ENCODE measurements around the gene VPS13D.
"Not testable (repeated sequence)": the region's sequence is repeated elsewhere in the genome, so short reads cannot be mapped to it uniquely, and the experiment has no call there.

The VPS13D gene

DNA sequence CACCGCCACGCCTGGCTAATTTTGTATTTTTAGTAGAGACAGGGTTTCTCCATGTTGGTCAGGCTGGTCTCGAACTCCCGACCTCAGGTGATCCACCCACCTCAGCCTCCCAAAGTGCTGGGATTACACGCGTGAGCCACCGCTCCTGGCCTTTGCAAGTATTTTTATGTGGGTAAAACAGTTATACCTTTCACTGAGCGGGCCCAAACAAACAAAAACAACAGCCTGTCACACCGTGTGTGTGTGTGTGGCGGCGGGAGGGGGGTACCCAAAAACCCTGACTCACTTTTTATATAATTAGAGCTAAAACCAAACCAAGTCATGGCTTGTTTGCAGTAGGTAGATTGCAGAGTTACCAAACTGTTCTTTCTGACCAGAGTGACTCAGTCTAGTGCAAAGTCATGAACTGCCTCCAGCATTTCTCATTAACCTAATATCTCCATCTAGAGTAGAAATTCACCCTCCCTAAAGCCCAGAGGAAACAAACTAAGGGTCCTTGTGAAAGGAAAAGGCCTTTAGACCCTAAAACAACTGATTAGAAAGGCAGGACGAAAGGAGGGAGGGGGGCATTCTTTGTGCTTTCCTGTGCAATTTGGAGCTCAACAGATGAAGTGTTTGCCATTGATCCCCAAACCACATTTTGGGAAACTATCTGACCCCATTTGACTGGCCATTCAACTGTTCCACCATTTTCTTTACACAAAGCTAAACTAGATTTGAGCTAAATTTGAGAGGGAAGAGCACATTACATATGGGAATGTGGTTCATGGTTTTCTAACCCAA is 207.2 kb downstream of the VPS13D start:
- DNase-seq = no peak

DNA sequence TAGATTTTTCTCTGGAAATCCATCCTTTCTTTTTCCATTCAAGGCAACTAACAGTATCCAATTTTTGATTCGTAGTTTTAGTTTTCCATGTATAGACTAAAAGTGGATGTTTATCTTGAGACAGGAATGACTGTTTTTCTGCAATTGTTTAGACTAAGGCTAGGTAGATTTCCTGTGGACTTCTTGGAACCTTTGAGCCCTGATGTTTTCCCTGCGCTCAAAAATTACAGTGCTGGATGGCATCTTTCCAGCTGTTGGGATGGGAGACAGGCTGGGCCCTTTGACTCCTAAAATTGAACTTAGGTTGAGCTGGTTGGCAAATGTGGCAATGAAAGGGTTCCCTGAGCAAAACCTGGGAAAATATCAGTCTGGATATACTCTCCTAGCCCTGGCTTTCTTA is 207.8 kb downstream of the VPS13D start:
- DNase-seq = no peak

DNA sequence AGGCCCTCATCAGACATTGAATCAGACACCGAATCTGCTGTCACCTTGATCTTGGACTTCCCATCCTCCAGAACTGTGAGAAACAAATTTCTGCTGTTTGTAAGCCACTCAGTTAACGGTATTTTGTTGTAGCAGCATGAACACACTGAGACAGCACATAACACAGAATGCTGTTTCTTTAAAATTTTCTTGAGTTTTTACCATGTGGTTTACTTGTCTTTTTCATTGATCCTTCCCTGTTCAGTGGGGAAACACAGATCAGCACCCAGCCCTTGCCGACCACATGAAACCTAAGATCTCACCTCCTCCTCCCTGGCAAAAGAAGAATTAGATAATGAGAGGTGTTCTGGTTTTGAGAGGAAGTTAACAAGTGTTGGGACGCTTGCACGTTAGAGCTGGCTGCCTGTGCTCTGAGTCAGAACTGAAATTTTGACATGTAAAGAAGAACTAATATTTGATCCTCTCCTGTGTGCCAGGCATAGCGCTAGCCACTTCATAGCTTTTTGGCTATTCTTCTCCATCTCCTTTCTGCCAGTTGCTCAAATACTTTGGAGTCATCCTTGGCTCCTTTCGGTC is 208.6 kb downstream of the VPS13D start:
- DNase-seq = no peak

DNA sequence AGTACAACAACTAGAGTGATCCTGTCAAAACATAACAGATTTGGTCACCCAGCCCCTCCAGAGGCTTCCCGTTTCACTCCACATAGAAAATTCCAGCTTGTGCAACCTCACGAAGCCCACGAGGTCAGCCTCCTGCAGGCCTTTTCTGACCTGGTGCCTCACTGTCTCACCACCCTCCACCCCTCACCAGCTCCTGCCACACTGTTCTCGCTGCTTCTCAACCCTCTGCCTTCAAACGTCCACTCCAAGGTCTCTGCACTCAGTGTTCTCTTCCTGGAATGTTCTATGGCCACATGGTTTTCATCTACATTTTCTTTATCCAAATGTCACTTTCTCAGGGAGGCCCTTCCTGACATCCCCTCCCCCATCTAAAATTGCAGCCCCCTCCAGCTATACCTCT is 209.2 kb downstream of the VPS13D start:
- DNase-seq = no peak

DNA sequence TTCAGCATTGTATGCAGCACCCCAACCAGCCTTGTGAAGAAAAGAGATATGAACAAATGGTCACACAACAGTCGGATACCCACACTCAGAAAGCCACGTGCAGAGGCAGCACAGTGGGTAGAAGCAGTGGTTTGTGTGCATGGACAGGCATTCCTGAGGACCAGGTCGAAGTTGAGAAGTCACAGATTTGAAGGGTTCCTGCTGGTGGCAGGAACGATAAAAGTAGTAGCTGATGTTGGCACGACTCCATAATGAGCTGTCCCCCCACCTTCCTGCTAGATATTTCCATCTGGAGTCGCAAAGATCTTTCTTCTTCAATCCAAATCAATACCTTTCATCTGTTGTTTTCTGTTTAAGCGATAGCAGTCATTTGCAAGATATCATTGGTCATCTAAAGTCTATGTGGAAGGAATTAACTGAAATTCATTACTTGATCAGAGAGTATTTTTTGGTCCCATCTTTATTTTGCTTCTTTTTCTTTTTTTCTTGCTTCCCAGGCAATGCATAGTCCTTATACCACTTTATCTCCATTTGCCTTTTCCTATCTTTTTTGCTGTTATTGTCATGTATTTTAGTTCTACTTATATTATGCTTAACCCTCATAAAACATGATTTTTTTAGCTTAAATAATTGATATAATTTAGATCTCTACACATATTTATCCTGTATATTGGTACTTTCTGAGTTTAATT is 211.7 kb downstream of the VPS13D start:
- no peak for DNase-seq

DNA sequence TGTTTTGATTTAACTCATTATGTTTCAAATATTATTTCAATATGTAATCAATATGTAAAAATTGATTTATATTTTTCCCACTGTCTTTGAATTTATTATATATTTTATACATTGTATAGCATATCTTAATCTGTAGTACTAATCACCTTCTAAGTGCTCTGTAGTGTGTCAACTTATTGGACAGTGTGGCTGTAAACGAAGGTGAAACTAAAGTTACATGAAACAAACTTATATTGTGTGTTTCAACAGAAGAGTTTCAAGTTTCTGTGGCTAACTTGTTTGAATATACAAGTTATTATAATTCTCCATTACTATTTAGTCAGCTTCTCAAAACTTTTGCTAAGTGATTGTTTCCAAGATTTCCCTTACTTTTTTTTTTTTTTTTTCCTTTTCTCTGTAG is 212.4 kb downstream of the VPS13D start:
- no peak for DNase-seq

DNA sequence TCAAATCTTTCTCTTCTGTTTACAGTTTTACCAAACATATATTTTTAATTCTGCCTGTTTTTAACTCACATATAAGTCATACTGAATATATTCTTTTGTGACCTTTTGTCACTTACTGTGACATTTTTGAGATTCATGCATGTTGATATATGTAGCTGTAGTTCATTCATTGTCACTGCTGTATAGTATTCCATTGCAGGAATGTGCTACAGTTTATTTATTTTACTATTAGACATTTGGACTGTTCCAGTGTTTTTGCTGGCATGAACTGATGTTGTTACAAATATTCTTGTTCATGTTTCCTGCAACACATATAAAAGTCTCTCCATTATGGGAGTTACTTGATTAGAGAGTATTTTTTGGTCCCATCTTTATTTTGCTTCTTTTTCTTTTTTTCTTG is 213.3 kb downstream of the VPS13D start:
- DNase-seq = no peak

DNA sequence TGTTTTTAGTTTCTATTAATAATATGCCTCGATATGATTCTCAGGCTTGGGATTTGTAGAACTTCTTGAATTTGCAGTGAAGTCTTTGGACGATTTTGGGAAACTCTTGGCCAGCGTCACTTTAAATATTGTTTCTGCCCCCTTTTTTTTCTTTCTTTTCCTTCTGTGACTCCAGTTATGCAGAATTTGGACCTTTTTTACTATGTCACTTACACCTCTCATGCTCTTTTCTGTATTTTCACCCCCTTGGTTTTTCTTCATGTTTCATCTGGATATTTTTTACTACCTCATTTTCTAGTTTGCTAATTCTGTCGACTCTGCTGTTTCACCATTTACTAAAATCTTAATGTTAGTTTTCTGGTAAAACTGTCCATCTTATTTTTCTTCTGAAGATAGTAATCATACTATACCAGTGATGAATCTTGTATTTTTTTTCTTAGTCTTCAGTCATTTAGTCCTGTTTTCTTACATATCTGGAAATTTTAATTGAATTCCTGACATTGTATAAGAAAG is 214.6 kb downstream of the VPS13D start:
- no peak for DNase-seq

DNA sequence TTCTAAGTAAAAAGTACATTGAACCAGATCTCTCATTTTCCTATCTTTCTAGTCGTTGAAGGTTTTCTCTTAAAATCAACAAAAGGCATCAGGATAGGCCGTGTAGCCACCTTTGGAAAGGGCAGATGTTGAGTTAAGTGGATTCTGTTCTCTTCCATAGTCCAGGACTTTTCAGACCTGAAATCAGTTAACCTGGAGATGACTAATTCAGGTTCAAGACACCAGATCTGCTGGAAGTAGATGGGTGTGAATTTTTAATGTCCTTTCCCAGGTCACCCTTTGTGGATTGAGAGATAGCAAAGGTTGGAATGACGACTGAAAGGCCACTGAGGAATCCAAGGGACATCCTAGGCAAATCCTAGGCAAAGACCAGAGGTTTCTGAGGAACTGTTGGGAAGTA is 215.4 kb downstream of the VPS13D start:
- DNase-seq = no peak

DNA sequence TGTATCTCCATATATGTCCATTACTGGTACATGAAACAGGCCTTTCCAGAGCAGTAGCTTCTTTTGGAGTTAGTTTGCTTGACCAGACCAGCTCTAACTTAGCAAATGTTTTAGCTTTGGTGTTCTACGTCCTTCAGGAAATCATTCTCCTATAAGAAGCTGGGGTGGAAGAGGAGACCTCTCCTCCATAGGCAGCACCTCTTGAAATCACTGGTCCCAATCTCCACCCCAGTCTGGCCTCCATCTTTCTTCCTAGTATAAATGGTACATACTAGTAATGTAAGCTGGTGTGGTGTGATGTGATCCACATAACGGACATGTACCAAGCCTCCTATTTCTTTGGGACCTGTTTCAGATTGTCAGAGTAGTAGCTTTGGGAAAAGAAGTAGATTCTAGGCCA is 216.8 kb downstream of the VPS13D start:
- DNase-seq = no peak

DNA sequence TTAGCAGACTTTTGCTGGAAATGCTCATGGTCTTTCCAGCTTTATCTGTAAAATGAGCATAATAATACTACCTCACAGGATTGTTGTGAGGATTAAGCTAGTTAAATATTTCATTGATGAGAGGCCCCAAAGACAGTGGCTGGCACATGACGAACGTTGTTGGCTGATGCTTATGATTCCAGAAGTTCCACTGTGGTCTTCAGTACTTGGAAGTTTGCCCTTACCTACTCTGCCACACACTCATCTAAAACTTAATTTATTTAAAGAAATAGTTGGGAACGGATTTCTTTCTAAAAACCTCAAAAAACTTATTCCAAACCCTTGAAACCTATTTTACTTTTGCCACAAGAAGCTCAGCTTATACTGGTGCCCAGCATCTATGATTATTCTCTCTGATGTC is 217.5 kb downstream of the VPS13D start:
- no peak for DNase-seq

DNA sequence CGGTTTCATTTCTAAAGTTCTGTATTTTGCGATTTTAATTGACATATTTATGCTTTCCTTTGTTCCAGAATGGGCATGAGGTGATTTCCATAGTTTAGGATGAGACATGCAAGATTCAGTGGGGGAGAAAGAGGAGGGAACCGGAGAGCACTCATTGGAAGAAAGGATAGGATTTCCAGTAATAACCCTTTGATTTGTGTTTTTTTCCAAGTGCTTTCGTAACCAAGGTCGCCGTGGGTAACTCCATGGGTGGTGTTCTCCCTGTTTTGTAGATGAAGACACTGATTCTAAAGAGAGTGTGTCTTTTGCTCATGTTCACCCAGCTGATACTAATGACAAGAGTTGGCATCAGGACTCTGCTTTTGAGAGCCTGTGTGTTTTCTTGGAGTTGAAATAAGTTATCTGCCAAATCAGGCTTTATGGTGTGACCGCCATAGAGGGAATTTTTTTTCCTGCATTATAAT is 218.1 kb downstream of the VPS13D start:
- DNase-seq = no peak

DNA sequence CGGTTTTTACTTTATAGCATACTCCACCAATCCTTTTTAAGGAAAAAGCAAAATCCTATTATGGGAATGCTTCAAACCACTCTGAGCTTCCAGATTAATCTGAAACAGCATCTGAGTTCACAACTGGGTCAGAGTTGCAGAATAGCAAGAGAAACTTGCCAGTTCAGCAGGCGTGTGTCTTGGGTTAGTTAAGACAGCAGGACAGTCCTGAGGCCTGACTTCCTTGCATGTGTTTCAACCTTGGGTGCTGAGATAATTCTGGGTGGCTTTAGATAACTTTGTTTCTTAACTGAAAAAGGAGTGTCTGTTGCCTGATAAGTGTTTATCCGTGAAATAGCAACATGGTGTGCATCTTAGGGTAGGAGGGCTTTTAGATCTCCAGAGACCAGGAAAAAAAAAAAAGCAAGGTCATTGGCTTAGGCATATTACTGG is 218.9 kb downstream of the VPS13D start:
- DNase-seq = no peak

DNA sequence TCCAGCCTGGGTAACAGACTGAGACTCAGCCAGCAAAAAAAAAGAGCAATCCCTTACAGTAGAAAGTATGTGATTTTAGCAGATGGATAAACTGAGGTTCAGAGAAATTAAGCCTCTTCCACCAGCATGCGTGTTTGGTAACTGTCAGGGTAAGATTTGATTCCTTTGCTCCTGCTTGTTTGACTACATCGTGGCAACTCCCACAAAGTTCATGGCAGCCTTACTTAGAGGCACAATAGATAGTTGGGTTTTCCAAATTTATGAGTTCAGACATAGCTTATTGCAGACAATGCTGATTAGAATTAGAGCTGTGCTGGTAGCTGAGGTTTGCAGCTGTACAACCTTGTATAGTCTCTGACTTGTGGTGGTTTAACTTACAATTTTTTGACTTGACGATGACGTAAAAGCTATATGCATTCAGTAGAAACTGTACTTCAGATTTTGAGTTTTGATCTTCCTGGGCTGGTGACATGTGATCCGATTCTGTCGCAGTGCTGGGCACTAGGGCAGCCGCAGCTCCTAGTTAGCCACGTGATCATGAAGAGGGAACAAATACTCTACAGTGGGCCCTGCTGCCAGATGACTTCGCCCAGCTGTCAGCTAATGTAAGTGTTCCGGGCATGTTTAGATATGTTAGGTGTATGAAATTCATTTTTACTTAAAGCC is 220.4 kb downstream of the VPS13D start:
- no peak for DNase-seq

DNA sequence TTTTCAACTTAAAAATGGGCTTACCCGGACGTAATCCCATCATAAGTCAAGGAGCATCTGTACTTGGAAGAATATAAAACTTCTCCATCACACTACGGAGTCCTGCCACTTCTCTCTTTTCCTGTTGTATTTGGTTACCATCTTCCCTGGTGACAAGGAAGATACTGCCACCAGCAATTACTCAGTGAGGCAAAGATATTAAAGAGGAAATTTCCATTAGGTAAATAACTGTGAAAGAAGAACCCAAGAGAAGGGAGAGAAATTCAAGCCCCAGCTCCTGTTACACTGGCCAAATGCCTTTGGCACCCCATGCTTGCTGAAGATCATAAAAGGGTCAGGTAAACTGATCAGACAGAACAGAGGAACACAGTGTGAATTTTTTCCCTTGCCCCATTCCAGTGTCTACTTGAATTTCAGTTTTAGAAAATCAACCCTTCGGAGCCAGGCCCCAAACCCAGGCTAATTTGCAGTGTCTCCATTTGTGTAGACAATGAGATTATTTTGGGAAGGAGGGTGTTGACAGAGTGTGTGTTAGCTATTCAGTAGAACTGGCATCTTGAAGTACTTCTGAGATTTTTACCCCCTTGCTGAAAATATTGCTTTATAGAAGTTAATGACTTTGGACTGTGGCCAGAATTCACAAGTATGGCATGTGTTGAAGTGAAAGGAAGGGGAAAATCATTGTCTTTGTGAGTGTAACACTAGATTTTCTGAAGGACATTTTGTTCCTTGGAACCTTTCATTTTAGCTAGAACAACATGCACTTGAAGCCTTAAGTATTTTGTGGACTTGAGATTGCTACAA is 221.1 kb downstream of the VPS13D start:
- no peak for DNase-seq

DNA sequence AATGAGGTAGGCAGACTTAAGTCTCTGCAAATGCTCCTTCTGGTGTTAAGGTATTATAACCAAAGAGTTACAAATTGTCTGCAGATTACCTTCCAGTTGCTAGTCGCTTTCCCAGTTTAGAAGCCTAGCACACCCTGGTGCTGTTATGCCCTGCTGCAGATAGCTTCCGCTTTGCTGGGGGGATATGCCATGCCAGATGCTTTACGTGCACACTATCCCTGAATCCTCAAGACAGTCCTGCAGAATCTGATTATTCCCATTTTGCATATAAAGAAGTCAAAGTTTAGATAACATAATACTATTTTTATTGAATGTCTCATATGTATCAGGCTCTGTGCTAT is 221.7 kb downstream of the VPS13D start:
- DNase-seq = no peak

DNA sequence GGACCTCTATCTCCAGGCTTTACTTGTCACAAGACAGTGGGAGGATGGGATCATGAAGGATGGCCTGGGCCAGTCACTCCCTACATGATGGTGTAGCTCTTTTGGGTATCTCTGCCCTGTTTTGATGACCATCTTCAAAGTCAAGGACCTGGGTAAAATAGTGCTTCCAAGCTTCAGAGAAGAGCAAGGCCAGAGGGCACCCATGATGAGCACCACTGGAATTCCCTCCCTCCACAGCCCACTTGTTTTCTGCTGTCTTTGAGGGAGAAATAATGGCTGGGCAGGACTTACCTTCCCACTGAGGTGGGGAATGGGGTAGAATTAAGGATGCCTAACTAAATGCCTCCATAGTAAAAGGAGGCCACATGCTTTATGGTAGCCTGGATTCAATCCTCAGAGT is 222.4 kb downstream of the VPS13D start:
- no peak for DNase-seq

DNA sequence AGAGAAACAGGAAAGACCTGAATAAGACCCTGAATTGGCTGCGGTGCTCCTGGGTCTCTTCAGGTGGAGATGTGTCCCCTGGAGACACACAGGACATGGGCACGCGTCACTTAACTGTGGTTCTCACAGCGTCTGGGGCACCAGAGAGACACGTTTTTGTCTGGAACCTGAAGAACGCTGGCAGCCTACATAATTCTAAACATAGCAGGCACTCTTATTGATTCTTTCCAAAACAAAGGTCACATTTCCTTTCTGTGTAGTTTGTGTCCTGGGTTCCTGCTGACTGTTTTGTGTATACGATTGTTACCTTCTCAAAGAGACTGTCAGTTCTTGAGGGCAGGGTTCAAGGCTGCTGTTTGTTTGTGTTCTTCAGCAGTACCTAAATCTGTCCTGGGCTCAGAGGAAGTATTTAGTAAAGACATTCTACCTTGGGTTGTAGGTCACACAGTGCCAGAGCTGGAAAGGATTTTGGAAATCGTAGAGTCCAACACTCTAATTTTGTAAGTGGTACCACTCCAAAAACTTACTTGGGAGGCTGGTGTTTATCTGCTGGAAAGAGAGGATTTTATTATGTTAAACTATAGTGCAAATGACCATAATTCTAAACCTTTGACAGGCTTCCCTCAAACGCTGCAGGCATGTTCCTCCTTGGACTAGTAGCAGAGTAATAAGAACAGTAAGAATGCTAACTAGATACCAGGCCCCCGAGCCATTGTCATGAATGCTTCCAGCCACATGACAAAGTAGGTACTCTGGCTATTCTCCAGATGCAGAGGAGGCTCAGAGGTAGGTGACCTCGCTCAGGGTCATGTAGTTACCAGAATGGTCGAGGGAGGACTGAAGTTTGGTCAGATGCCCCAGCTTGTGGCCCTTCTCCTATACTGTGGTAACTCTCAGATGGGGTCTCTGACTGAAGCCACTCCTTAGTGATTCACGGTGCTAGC is 223.8 kb downstream of the VPS13D start:
- DNase-seq = no peak

DNA sequence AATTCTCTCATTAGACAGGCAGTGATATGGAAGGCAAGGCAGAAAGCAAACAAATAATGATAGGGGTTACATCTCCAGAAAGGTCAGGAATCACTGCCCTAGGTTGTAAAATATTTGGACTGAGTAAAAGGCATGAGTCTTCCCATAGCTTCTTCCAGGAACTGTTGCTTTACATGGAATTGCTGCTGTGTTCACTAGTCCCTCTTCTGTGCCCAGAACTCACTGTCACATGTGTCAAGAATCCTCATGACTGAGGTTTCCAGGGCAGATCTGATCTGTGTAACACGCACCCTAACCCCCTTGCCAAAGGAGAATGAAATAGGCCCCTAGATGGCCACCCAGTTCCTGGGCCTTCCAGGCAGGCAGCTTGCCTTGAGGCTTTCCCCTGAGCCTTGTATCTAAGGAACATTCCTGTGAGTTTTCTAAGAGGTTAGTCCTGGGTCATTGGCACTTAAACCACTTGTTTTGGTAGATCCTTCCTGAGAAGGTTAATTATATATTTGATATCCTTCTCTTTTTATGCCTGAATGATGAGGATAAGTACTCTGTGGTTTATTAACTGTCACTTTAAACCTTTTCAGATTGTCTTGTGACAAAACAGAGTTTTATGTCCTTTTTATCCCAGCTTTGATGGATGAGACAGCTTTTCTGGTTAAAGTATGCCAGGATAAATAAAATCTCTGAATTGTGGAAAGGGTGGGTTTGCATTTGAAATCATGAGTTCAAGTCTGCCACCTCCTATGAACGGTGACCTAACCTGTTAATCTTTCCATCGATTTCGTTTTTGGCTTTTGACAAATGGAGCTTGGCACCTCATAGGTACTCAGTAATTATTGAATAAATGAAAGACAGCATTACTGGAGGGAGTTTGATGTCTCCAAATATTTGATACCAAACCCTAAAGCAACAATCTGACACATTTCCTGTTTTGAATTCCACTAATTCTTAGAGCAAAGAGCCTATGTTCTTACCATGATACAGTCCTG is 224.9 kb downstream of the VPS13D start:
- DNase-seq = no peak

DNA sequence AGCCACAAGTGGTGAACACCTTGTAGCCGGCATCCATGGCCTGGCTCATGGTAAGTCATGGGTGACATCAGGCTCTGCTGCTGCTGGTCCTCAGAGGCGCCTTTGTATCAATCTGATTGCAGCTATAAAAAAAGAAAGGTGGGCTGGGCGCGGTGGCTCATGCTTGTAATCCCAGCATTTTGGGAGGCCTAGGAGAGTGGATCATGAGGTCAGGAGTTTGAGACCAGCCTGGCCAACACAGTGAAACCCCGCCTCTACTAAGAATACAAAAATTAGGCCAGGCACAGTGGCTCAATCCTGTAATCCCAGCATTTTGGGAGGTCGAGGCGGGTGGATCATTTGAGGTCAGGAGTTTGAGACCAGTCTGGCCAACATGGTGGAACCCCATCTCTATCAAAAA is 226.3 kb downstream of the VPS13D start:
- not testable (repeated sequence) for DNase-seq

All from SIG-M5 (cell line).